Astrocyte of the spinal cord (primary cell): Measurements from ENCODE around the gene SLC20A1.
"Not testable (repeated sequence)": the region's sequence is repeated elsewhere in the genome, so short reads cannot be mapped to it uniquely, and the experiment has no call there.

Experiments
- DNase-seq: peaks from one replicate; pipeline ENCODE4 v3.0.0; 2011; ENCODE audit warnings: low read depth, low spot score
- H3K4me3 ChIP-seq: 2 replicates; pipeline ENCODE4 v1.5.1; 2011; ENCODE audit warnings: low read depth, mild to moderate bottlenecking, low read length, moderate library complexity
- CTCF ChIP-seq: IDR thresholded peaks from 2 replicates; pipeline ENCODE4 v1.5.1; 2012; ENCODE audit warnings: low read depth, mild to moderate bottlenecking, low read length, inconsistent platforms
- in situ Hi-C: cut with HindIII; loops from 2 replicates; pipeline ENCODE4 v1.10.0; 2017; ENCODE audit warnings: low sequenced_read_pairs

SLC20A1 gene

DNA sequence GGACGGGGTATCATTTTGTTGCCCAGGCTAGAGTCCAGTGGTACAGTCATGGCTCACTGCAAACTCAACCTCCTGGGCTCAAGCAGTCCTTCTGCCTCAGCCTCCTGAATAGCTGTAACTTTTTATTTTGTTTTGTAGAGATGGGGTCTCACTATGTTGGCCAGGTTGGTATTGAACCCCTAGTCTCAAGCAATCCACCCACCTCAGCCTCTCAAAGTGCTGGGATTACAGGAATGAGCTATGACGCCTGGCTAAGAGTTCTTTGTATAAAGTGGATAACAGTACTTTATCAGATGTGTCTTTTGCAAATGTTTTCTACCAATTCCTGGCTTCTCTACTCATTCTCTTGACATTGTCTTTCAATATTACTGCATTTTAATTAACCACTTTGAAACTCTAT is 57.9 kb downstream of the SLC20A1 start:
- in situ Hi-C loops = no loop called here
- no peak for DNase-seq

GRCh38 chr2:112705575-112705974 is 59.8 kb downstream of the SLC20A1 start:
- in situ Hi-C loops = no loop called here
- DNase-seq = no peak
- no peak for TF ChIP-seq CTCF
- no peak overlapping the region for H3K4me3 ChIP-seq

More for the DNA sequence above, 57.9 kb downstream of the SLC20A1 start:
- no peak for TF ChIP-seq CTCF
- H3K4me3 ChIP-seq = no peak overlapping the region

DNA sequence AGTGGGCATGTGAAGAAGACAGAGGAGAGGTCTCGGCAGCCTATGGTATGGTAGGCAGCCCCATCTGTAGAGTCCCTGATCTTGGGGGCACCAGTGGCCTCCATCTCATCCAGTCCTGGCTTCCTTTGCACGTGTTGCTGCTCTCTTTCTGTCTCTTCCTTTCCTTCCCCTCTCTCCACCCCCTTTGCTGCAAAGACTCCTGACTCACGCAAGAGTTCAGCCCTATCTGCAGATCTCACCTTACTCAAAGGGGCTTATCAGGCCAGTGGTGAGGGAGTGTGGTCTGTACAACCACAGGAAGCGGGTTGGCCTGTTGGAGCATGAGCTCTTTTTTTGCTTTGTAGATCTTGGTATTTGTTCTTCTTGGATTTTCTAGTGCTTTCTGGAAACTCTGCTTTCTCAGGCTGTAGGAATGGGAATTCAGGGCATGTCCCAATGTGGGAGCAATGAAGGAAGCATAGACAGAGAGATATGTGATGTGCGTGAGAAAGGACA is 60.5 kb downstream of the SLC20A1 start:
- in situ Hi-C loops = no loop called here
- peak; percentile 66 for DNase-seq
- no peak overlapping the region for H3K4me3 ChIP-seq
- TF ChIP-seq CTCF = no peak

DNA sequence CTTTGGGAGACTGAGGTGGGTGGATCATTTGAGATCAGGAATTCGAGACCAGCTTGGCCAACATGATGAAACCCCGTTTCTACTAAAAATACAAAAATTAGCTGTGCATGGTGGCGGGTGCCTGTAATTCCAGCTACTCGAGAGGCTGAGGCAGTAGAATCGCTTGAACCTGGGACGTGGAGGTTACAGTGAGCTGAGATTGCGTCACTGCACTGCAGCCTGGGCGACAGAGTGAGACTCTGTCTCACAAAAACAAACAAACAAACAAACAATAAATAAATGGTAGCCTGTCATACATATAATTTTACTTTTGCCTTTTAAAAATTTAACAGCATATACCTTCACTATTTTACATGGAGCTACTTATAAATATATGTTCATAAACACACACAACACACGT is 61.2 kb downstream of the SLC20A1 start:
- H3K4me3 ChIP-seq, in situ Hi-C loops, DNase-seq: not testable (repeated sequence)

DNA sequence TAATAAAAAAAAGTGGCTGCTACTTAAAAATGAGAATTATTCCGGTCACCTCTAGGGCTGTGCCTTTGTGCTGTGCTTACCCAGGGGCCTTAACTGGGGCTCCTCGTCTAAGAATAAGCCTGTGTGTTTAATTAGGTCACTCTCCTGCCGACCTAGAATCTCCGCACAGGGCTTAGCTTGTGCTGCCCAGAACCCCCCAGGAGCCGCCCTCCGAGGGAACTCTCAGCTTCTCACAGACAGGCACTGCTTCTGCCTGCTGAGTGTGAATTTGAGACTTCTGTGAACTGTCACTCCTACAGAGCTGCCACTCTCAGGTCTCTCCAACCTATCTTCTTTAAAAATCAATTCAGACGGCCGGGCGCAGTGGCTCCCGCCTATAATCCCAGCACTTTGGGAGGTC is 63.2 kb downstream of the SLC20A1 start:
- in situ Hi-C loops = no loop called here
- TF ChIP-seq CTCF = no peak
- no peak for DNase-seq
- H3K4me3 ChIP-seq = no peak overlapping the region

DNA sequence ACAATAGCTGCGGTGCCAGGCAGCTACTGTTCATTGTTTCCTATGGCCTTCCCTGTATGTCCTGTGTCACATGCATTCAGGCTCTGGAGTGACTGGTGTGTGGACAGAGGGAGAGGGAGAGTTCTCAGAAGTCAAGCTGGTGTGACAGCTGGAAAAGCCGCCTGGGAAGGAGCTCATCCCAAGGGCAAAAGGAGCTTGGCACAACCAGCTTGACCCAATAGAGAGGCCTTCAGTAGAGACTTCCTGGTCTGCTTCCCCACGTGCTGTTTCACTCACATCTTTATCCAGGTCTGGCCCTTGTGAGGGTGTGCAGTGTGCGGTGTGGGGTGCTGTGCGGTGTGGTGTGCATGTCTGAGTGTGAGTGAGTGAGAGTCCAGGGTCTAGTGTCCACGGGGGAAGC is 64.0 kb downstream of the SLC20A1 start:
- no peak overlapping the region for H3K4me3 ChIP-seq
- in situ Hi-C loops = no loop called here
- no peak for DNase-seq
- no peak for TF ChIP-seq CTCF

DNA sequence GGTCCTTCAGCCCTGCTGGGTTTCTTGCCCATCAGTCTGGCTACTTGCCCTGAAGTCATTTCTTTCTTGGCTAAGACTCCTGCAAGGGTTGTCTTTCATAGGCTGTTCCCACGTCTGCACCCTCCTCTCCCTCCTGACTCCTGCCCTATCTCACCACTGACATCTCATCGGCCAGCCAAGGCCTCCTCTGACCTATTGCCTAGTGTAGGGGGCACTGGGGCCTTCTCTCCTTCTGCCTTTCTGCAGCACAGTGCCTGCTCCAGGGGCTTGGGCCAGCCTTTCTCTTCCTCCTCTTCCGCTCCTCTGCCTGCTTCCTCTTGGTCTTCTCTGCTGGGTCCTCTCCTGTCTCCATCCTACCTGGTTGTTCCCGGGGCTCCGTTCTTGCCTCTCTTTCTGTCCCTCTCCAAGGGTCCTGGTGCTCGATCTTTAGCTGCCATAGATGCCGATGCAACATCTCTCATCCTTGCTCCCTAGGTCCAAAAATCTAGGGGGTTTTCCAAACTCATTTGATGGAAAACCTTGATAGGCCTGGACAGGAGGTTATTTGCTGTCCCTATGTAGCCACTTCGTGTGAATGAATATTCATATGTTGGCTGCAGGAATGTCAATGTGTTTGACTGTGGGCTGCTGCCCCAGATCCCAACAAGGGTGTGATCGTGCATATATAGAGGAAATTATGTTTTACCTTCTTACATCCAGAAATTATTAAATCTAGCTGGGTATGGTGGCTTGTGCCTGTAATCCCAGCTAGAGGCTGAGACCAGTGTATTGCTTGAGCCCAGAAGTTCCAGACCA is 65.4 kb downstream of the SLC20A1 start:
- H3K4me3 ChIP-seq = no peak overlapping the region
- in situ Hi-C loops = no loop called here
- no peak for TF ChIP-seq CTCF
- no peak for DNase-seq
